PC-9 (cell line): ENCODE measurements around the gene GAS5. TPM values are rescaled to one million over a fixed set of nuclear protein-coding genes. Genes with fewer than 3 reads are reported as not detected.

Experiments used
- BruUV-seq: library from RNA; stranded (reverse); fragments of 400-500 nt; replicated peaks from 2 replicates; lab custom pipeline; 2021; lab: Mats Ljungman, UMichigan
- CTCF ChIA-PET: fragments of 300-600 bp; sonication (Branson Sonifier 250); formaldehyde crosslinking; loops from one replicate; lab custom pipeline; 2022; ENCODE audit warnings: antibody characterized with exemption; lab: Charles Lee
- POLR2A ChIA-PET: fragments of 300-600 bp; sonication (Branson Sonifier 250); formaldehyde crosslinking; loops from one replicate; lab custom pipeline; 2022; ENCODE audit warnings: antibody characterized with exemption; ENCODE audit not compliant: unreplicated experiment; lab: Charles Lee
- DNase-seq, 2 experiments: peaks; one replicate each; pipeline versions ENCODE4 v3.0.0 to v3.0.0-alpha.2; 2015 to 2022; ENCODE audit warnings: mixed read lengths in 1 of 2
- H2AFZ ChIP-seq: fragments of 200-600 bp; sonication (generic); 2 replicates; pipeline ENCODE4 v1.8.1; 2017; ENCODE audit warnings: antibody characterized with exemption
- H3F3A ChIP-seq: fragments of 200-600 bp; sonication (generic); 2 replicates; pipeline ENCODE4 v1.8.1; 2017; ENCODE audit warnings: antibody characterized with exemption, mild to moderate bottlenecking, low read depth; ENCODE audit not compliant: insufficient read depth
- H3K27ac ChIP-seq: fragments of 200-600 bp; sonication (generic); 2 replicates; pipeline ENCODE4 v1.6.1; 2016; ENCODE audit warnings: mixed run types
- H3K27me3 ChIP-seq: fragments of 200-600 bp; sonication (generic); 2 replicates; pipeline ENCODE4 v1.6.1; 2016; ENCODE audit warnings: low read depth, mixed run types; ENCODE audit not compliant: insufficient read depth
- H3K36me3 ChIP-seq: fragments of 200-600 bp; sonication (generic); 2 replicates; pipeline ENCODE4 v1.6.1; 2016; ENCODE audit warnings: low read depth, mixed run types
- H3K4me1 ChIP-seq: fragments of 200-600 bp; sonication (generic); replicated peaks from 2 replicates; pipeline ENCODE4 v1.6.1; 2016; ENCODE audit warnings: mixed run types; ENCODE audit not compliant: insufficient read depth
- H3K4me2 ChIP-seq: fragments of 200-600 bp; sonication (generic); 2 replicates; pipeline ENCODE4 v1.6.1; 2017; ENCODE audit warnings: mixed run types
- H3K4me3 ChIP-seq: fragments of 200-600 bp; sonication (generic); 2 replicates; pipeline ENCODE4 v1.6.1; 2016; ENCODE audit warnings: mixed run types
- H3K79me2 ChIP-seq: fragments of 200-600 bp; sonication (generic); 2 replicates; pipeline ENCODE4 v1.6.1; 2017; ENCODE audit warnings: low read depth, mixed run types
- H3K9me2 ChIP-seq: fragments of 200-600 bp; sonication (generic); 2 replicates; pipeline ENCODE4 v1.8.1; 2017; ENCODE audit warnings: mild to moderate bottlenecking; ENCODE audit not compliant: insufficient read depth
- H3K9me3 ChIP-seq: fragments of 200-600 bp; sonication (generic); 2 replicates; pipeline ENCODE4 v1.8.1; 2016; ENCODE audit warnings: low read depth; ENCODE audit not compliant: insufficient read depth
- H4K20me1 ChIP-seq: fragments of 200-600 bp; sonication (generic); 2 replicates; pipeline ENCODE4 v1.8.1; 2017; ENCODE audit not compliant: insufficient read depth
- CTCF ChIP-seq: fragments of 200-600 bp; sonication (generic); conservative IDR thresholded peaks from 2 replicates; pipeline ENCODE4 v1.6.1; 2017; ENCODE audit warnings: mixed run types, antibody characterized with exemption, mild to moderate bottlenecking, moderate library complexity
- EZH2 ChIP-seq: fragments of 200-600 bp; sonication (generic); IDR thresholded peaks from 2 replicates; pipeline ENCODE4 v1.8.0; 2017; ENCODE audit warnings: antibody characterized with exemption, low read depth
- intact Hi-C: fragments of 100-400 bp; cut with micrococcal nuclease; formaldehyde crosslinking; loops from one replicate; pipeline ENCODE4 v1.10.0; 2022; ENCODE audit not compliant: unreplicated experiment
- total RNA-seq: library from RNA; stranded (reverse); gene quantifications from 2 replicates; pipeline ENCODE4 v1.2.3, GENCODE V29; 2021

The GAS5 gene
- total RNA-seq, 1 experiment from 2014 or later, result 234 TPM

- H3F3A ChIP-seq, result no peaks in the 10 kb centered on the region
- H3K9me2 ChIP-seq, result no peaks in the 10 kb centered on the region
- no TSS peak for BruUV-seq
- no peaks in the 10 kb centered on the region for H3K79me2 ChIP-seq
- CTCF ChIA-PET, result no interaction called here
- H3K27me3 ChIP-seq, result no peaks in the 10 kb centered on the region
- H2AFZ ChIP-seq, result no peak overlapping the region
- POLR2A ChIA-PET, result interaction anchor here (0.6 kb wide), 1 partner anchor 20 kb away, joined by 3 read pairs; no protein-coding TSS in a partner anchor
- no peaks in the 10 kb centered on the region for H4K20me1 ChIP-seq
- no peak for TF ChIP-seq EZH2
- no peak for TF ChIP-seq CTCF
- H3K9me3 ChIP-seq, result no peaks in the 10 kb centered on the region
- H3K4me3 ChIP-seq, result no peak overlapping the region
- no peak for DNase-seq
- H3K36me3 ChIP-seq, result 0 out of 2 replicates have a peak, but pooled peaks cover 4% of the 10 kb centered on the region
- no peaks in the 10 kb centered on the region for H3K4me1 ChIP-seq
- no peak overlapping the region for H3K27ac ChIP-seq
- intact Hi-C loops, result no loop called here
- H3K4me2 ChIP-seq, result no peak overlapping the region
These were observed 21.0 kb upstream of the GAS5 start for GRCh38 chr1:173888749-173889148.

DNA sequence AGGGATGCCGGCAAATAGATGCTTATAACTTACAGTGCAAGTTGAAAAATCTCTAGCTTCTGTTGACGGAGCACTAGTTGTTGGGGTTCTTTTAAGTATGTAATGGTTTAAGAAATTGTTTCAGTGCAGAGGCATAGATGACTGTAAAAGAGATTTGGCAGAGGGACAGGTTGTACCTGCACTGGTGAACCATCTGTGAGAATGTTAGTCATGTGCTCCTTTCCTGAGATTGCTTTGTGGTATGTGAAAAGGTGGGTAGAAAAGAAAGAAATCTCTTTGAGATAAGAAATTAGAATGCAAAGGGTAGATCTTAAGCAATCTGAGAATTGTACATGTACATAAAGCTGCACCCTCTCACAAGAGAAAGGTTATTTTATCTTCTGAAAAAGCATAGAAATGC, 19.8 kb upstream of the GAS5 start:
- no peaks in the 10 kb centered on the region for H3K9me2 ChIP-seq
- 0 out of 2 replicates have a peak, but pooled peaks cover 4% of the 10 kb centered on the region for H3K36me3 ChIP-seq
- H3K4me2 ChIP-seq, result no peak overlapping the region
- no peak for DNase-seq
- no peaks in the 10 kb centered on the region for H3K27me3 ChIP-seq
- CTCF ChIA-PET, result no interaction called here
- H3K79me2 ChIP-seq, result no peaks in the 10 kb centered on the region
- intact Hi-C loops, result no loop called here
- no peaks in the 10 kb centered on the region for H3K9me3 ChIP-seq
- H3K4me1 ChIP-seq, result no peaks in the 10 kb centered on the region
- TF ChIP-seq EZH2 (no peak), CTCF (no peak)
- no TSS peak for BruUV-seq
- no peak overlapping the region for H3K4me3 ChIP-seq
- no peak overlapping the region for H3K27ac ChIP-seq
- no peaks in the 10 kb centered on the region for H3F3A ChIP-seq
- POLR2A ChIA-PET, result no interaction called here
- H4K20me1 ChIP-seq, result no peaks in the 10 kb centered on the region
- no peak overlapping the region for H2AFZ ChIP-seq

DNA sequence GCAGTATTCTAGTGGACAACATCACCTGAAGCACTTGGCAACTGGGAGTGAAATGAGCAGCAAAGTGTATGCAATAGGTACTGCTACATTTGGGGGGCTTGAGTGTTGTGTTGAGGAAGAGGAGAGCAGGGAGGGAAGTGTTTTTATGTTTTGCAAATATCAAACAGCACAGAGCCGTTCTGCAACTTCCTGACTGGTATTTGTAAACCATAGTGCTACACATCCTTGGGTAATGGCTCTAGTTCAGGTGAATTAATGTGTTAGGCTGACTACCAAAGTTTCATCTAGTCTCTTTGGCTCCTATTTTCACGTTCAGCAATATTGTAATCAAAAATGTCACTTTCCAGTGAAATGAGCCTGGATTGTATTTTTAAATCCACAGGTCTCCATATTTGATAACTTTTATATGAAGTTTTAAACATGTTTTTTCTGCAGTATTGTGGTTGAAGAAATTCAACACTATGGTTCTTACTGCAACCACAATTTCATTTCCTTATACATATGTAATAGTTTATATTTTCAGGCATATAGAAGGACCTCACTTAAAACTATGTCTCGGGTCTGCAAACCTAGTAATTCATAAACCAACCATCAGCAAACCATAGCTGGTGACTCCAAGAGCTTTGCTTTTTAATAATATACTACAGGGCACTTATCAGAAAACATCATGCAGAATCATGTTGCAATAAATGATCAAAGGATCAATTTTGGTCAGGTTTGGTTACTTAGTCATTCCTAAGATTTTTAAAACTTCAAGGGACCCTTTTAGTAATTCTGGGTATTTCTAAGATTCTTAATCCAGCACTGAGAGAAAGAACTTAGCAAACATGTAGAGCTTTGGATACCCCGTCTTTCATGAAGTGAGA, 19.2 kb upstream of the GAS5 start:
- no peak for DNase-seq
- H3K4me1 ChIP-seq, result no peaks in the 10 kb centered on the region
- no peak overlapping the region for H3K4me2 ChIP-seq
- ChIA-PET POLR2A (no interaction called here), CTCF (no interaction called here)
- no peaks in the 10 kb centered on the region for H3K79me2 ChIP-seq
- H3K36me3 ChIP-seq, result 0 out of 2 replicates have a peak, but pooled peaks cover 4% of the 10 kb centered on the region
- BruUV-seq, result no TSS peak
- no peaks in the 10 kb centered on the region for H3K27me3 ChIP-seq
- no peaks in the 10 kb centered on the region for H3K9me3 ChIP-seq
- intact Hi-C loops, result no loop called here
- H3F3A ChIP-seq, result no peaks in the 10 kb centered on the region
- no peaks in the 10 kb centered on the region for H4K20me1 ChIP-seq
- TF ChIP-seq EZH2 (no peak), CTCF (no peak)
- H3K9me2 ChIP-seq, result no peaks in the 10 kb centered on the region
- no peak overlapping the region for H2AFZ ChIP-seq
- no peak overlapping the region for H3K4me3 ChIP-seq
- H3K27ac ChIP-seq, result no peak overlapping the region
